Nephron (organoid): ENCODE data around the gene GSTT4.
"Not testable (repeated sequence)": the region's sequence is repeated elsewhere in the genome, so short reads cannot be mapped to it uniquely, and the experiment has no call there.

Experiments used
- H3K27ac Mint-ChIP-seq, 3 experiments: 2 replicates each; pipeline ENCODE4 v1.8.0; 2020; ENCODE audit warnings: mixed read lengths in 3 of 3, mild to moderate bottlenecking in 2 of 3, moderate library complexity in 1 of 3
- H3K27me3 Mint-ChIP-seq: 2 replicates; pipeline ENCODE4 v1.8.0; 2021; ENCODE audit warnings: low read depth, mild to moderate bottlenecking, moderate library complexity, mixed read lengths
- H3K36me3 Mint-ChIP-seq: 2 replicates; pipeline ENCODE4 v1.8.0; 2020; ENCODE audit warnings: low read depth, mixed read lengths
- H3K4me1 Mint-ChIP-seq: 2 replicates; pipeline ENCODE4 v1.8.0; 2020; ENCODE audit warnings: mixed read lengths
- H3K4me3 Mint-ChIP-seq, 3 experiments: 2 replicates each; pipeline ENCODE4 v1.8.0; 2020; ENCODE audit warnings: mild to moderate bottlenecking in 3 of 3, mixed read lengths in 3 of 3, moderate library complexity in 2 of 3
- H3K9me3 Mint-ChIP-seq: 2 replicates; pipeline ENCODE4 v1.8.0; 2020; ENCODE audit warnings: mixed read lengths
- TF ChIP-seq, protein P1 (sequence below), 3 experiments: fragments of 200-600 bp; sonication (generic); IDR thresholded peaks; one replicate each; pipeline ENCODE4 v1.5.0; 2021; ENCODE audit warnings: antibody characterized with exemption in 3 of 3; ENCODE audit not compliant: unreplicated experiment in 3 of 3

GSTT4 gene

DNA sequence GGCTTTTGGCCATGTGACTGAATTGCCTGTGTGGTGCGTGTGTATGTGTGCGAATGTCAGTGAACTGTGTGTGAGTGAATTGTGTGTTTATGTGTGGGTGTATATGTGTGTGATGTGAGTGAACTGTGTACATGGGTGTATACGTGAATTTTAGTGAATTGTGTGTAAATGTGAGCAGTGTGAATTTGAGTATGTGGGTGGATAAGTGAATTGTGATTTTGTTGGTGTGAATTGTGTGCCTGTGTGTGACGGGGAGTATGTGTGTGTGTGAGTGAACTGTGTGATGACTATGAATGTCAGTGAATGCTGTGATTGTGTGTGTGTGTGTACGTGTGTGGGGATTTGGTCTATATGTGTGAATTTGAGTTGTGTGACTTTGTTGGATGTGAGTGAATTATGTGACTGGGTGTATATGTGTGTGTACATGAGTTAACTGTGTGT lies 35.0 kb downstream of the GSTT4 start:
- no peak overlapping the region for H3K27ac Mint-ChIP-seq

DNA sequence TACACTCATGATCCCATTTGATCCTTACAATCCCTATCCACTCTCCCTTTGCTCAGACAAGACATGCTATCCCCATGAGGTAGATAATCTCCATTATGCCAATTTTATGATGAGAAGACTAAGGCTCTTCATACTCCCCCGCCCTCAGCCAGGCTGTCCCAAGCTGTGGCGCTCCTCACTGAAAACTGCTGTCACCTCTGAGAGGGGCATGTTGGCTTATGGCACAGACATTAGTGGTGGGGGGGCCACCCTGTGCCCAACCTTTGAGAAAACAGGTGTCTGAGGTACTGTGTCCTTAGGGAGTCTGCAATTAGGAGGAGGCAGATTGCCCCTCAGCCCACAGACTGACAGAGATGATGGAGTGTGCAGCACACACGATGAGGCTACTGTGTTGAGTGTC lies 36.2 kb downstream of the GSTT4 start:
- Mint-ChIP-seq H3K27ac (no peak overlapping the region), H3K4me1 (no peaks in the 10 kb centered on the region), H3K27me3 (no peaks in the 10 kb centered on the region), H3K9me3 (no peaks in the 10 kb centered on the region), H3K4me3 (no peak overlapping the region), H3K36me3 (peaks cover 25% of the 10 kb centered on the region)
- TF ChIP-seq, protein P1, sequence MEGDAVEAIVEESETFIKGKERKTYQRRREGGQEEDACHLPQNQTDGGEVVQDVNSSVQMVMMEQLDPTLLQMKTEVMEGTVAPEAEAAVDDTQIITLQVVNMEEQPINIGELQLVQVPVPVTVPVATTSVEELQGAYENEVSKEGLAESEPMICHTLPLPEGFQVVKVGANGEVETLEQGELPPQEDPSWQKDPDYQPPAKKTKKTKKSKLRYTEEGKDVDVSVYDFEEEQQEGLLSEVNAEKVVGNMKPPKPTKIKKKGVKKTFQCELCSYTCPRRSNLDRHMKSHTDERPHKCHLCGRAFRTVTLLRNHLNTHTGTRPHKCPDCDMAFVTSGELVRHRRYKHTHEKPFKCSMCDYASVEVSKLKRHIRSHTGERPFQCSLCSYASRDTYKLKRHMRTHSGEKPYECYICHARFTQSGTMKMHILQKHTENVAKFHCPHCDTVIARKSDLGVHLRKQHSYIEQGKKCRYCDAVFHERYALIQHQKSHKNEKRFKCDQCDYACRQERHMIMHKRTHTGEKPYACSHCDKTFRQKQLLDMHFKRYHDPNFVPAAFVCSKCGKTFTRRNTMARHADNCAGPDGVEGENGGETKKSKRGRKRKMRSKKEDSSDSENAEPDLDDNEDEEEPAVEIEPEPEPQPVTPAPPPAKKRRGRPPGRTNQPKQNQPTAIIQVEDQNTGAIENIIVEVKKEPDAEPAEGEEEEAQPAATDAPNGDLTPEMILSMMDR (IDR thresholded peaks at IDR 0.05; ENCODE audit: unreplicated experiment in 3 of 3): no peak

More for the DNA sequence above, 35.0 kb downstream of the GSTT4 start:
- Mint-ChIP-seq H3K4me1 (no peaks in the 10 kb centered on the region), H3K36me3 (peaks cover 25% of the 10 kb centered on the region), H3K9me3 (no peaks in the 10 kb centered on the region), H3K4me3 (peak overlapping the region; percentile 20 to 75 (median 57)), H3K27me3 (no peaks in the 10 kb centered on the region)
- TF ChIP-seq, protein P1 (IDR thresholded peaks at IDR 0.05; ENCODE audit: unreplicated experiment in 3 of 3): no peak

DNA sequence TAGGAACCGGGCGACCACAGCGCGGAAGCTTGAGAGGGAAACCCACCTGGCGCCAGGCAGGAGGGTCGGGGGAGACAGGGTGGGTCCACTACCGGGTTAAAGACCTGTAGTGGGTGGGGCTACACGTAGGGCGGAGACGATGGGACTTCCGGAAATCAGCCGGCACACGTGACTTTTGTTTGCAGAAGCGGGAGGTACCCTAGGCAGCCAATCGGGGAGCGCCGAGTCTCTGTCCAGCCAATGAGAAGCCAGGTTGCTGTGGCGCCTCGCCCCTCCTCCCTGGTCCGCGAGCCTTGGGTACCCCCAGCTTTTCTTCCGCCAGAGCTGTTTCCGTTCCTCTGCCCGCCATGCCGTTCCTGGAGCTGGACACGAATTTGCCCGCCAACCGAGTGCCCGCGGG lies 38.7 kb downstream of the GSTT4 start, which contains the start of gene DDTL:
Gene DDTL (plus strand): TSS at position 321 of the 400 bp plus-strand sequence. CDS start 27 bp downstream, at position 348.
- not testable (repeated sequence) for H3K4me1 Mint-ChIP-seq, H3K27me3 Mint-ChIP-seq, H3K4me3 Mint-ChIP-seq, H3K27ac Mint-ChIP-seq, H3K9me3 Mint-ChIP-seq
- H3K36me3 Mint-ChIP-seq: peaks cover 25% of the 10 kb centered on the region

DNA sequence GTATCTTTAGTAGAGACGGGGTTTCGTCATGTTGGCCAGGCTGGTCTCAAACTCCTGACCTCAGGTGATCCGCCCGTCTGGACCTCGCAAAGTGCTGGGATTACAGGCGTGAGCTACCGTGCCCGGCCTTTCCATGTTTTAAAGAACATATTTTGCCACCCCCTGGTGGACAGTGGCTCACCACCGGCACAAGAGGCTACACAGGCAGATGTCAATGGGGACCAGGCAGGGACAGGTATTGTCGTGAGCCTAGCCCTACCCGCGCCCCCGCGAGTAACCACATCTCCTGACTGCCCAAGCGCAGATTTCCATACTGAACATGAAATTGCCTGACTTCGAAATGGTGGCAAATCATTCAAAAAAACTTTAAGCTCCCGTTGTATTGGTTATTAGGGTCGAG lies 39.2 kb downstream of the GSTT4 start:
- H3K9me3 Mint-ChIP-seq, H3K4me1 Mint-ChIP-seq, H3K27me3 Mint-ChIP-seq, H3K27ac Mint-ChIP-seq, H3K4me3 Mint-ChIP-seq: not testable (repeated sequence)
- peaks cover 20% of the 10 kb centered on the region for H3K36me3 Mint-ChIP-seq

DNA sequence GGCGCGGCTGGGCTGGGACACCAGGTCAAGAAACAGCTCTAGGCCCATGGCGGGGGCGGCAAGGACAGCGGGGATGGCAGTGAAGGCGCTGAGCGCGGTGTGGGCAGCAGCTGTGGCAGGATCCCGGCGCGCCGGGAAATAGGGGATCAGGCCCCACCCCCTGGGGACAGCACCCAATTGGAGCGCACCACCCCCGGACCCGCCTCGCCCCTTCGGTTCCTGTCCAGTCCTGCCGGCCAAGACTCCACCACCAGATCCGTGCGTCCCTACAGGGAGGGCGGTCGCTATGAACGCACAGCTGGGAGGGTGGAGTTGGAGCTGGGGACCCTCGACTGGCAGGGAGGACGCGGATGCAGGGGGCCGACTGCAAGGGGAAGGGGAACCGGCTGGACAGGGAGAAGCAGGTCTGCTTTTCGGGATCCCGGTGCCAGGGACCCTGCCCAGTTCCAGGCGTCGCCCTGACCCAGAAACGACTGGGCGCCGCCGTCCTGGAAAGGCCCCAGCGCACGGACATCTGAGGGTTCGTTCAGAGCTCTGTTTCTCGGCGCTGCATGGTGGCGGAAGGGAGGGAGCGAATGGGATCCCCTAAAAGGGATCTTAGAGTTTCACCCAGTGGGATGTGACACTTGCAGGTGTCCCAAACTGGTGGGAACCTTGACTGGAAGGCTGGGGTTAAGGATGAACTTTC lies 44.0 kb downstream of the GSTT4 start, which contains the start of gene GSTT2B:
Gene GSTT2B (minus strand): TSS at position 112 of the 688 bp plus-strand sequence. CDS start 64 bp downstream, at position 48.
- H3K27ac Mint-ChIP-seq, H3K27me3 Mint-ChIP-seq, H3K9me3 Mint-ChIP-seq, H3K4me1 Mint-ChIP-seq, H3K4me3 Mint-ChIP-seq, H3K36me3 Mint-ChIP-seq: not testable (repeated sequence)

DNA sequence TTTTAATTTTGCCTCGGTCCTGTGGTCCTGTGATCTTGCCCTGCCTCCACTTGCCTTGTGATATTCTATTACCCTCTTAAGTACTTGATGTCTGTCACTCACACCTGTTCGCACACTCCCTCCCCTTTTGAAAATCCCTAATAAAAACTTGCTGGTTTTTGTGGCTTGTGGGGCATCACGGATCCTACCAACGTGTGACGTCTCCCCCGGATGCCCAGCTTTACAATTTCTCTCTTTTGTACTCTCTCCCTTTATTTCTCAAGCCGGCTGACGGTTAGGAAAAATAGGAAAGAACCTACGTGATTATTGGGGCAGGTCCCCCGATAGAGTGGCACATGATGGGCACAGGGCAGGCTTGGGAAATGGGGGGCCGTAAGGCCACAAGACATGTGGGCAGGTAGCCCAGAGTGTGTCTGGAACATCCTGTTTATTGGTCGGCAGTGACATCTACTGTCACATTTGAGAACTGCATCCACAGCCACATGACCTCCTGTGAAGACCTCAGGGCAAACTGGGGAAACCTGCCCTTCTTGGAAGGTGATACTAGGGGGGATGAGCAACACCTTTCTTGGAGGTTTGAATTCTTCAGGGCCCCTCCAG lies 48.9 kb downstream of the GSTT4 start:
- not testable (repeated sequence) for H3K9me3 Mint-ChIP-seq, H3K36me3 Mint-ChIP-seq, H3K27me3 Mint-ChIP-seq, H3K4me1 Mint-ChIP-seq
- Mint-ChIP-seq H3K4me3 (peak overlapping the region in 2 of 3 experiments; percentile 60 to 61), H3K27ac (peak overlapping the region in 2 of 3 experiments; percentile 11 to 43)
- TF ChIP-seq, protein P1 (IDR thresholded peaks at IDR 0.05; ENCODE audit: unreplicated experiment in 3 of 3): peak; percentile 78 to 82 (median 80)

DNA sequence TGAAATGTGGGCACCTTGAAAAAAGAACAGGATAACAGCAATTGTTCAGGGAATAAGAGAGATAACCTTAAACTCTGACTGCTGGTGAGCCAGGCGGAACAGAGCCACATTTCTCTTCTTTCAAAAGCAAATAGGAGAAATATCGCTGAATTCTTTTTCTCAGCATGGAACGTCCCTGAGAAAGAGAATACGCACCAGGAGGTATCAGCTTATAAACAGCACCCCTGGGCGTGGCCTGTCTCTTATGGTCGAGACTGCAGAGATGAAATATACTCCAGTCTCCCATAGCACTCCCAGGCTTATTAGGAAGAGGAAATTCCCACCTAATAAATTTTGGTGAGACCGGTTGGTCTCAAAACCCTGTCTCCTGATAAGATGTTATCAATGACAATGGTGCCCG lies 49.4 kb downstream of the GSTT4 start:
- H3K27ac Mint-ChIP-seq, H3K36me3 Mint-ChIP-seq, H3K27me3 Mint-ChIP-seq, H3K9me3 Mint-ChIP-seq, H3K4me3 Mint-ChIP-seq, H3K4me1 Mint-ChIP-seq: not testable (repeated sequence)

DNA sequence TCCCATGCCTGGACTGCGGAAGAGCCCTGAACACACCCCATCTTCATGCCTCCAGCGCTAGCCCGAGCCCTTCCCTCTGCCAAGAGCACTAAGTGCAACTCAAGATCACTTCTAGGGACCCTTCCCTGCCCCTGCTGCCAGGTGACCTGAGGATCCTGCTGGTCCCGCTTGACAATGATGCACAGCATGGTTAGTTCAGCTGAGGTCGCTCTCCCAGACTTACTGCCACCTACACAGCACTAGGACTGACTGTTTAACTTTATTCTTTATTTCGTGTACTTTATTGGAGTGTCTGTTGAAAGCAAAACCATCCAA lies 50.3 kb downstream of the GSTT4 start:
- not testable (repeated sequence) for H3K27me3 Mint-ChIP-seq, H3K36me3 Mint-ChIP-seq, H3K27ac Mint-ChIP-seq, H3K4me3 Mint-ChIP-seq, H3K9me3 Mint-ChIP-seq, H3K4me1 Mint-ChIP-seq

DNA sequence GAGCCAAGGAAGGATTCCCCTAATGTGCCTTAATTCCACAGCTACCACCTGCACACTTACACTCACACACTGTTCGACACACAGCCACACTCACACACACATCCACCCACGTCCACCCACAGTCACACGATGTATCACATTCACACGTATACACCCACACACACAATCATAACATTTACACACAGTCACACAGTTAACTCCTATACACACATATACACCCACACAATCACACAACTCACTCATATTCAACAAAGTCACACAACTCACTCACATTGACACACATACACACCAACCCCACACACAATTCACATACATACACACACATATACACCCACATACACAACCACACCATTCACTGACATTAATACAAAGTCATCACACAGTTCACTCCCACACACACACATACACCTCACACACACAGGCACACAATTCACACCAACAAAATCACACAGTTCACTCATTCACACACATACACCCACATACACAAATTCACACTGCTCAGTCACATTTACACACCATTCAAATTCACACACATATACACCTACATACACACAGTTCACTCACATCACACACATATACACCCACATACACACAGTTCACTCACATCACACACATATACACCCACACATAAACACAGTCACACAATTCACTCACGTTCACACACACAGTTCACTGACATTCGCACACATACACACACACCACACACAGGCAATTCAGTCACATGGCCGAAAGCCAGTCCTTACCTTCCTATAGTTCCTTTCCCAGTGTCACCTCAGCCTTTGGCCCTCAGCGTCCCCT lies 50.9 kb downstream of the GSTT4 start:
- not testable (repeated sequence) for H3K27me3 Mint-ChIP-seq, H3K4me3 Mint-ChIP-seq, H3K36me3 Mint-ChIP-seq

DNA sequence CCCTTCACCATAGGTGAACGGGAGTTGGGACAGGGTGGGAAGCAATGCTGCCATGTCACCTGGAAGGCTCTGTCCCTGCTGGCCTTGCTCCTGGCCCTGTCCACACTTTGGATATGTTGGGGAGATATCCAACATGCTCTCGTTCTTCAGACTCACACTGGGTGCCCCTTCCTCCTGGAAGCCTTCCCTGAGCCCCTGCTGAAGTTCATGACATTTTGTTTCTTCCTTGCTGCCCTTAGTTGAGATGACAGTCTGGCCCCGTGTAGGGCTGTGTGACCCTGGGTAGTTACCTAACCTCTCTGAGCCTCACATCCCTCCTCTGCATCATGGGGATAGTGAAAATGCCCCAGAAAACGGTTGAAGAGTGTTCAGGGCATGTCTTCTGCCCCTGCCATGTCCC lies 51.8 kb downstream of the GSTT4 start:
- H3K36me3 Mint-ChIP-seq, H3K27ac Mint-ChIP-seq, H3K9me3 Mint-ChIP-seq, H3K27me3 Mint-ChIP-seq, H3K4me1 Mint-ChIP-seq, H3K4me3 Mint-ChIP-seq: not testable (repeated sequence)

More for the DNA sequence above, 50.9 kb downstream of the GSTT4 start:
- not testable (repeated sequence) for H3K27ac Mint-ChIP-seq, H3K4me1 Mint-ChIP-seq, H3K9me3 Mint-ChIP-seq

DNA sequence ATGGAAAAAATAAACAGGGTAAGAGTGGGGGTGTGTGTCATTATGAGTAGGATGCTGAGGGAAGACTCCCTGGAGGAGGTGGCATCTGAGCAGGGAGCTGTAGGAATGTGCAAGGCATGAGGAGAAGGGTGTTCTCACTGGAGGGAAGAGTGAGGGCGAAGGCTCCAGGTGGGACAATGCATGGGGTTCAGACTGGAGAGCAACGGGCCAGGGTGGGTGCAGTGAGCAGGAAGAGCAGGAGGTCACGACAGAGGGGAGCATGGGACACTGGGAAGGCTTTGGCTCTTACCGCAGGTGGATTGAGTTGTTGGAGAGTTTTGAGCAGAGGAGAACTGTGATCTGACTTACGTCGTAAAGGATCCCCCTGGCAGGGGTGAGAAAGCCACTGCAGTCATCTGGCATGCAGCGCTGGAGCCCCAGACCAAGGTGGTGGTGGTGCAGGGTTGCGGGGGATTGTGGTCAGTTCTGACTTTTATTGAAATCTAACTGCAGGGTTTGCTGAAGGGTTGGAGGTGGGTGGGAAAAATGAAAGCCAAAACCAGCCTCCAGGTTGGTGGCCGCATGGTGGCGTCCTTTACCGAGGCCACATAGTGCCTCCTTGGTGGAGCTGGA lies 52.4 kb downstream of the GSTT4 start:
- not testable (repeated sequence) for H3K27me3 Mint-ChIP-seq, H3K4me1 Mint-ChIP-seq, H3K4me3 Mint-ChIP-seq, H3K27ac Mint-ChIP-seq, H3K9me3 Mint-ChIP-seq, H3K36me3 Mint-ChIP-seq
